ENCODE results near the gene PCED1A.

Gene PCED1A

DNA sequence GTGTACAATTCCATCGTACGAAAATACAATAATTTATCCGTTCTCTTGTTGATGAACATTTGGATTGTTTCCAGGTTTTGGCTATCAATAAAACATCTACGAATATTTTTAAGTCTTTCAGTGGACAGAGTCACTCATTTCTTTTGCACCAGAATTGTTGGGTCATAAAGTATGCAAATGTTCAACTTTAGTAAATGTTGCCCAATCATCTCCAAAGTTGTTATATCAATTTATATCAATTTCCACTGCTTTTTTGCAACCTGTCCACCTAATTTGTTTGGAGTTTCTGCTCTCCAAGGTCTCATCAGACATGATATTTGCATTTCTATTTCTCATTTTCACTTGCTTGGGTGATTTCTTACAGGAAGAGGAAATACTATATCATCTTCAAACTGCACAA, 13.8 kb downstream of the PCED1A start:
- TF ChIP-seq, protein P1, sequence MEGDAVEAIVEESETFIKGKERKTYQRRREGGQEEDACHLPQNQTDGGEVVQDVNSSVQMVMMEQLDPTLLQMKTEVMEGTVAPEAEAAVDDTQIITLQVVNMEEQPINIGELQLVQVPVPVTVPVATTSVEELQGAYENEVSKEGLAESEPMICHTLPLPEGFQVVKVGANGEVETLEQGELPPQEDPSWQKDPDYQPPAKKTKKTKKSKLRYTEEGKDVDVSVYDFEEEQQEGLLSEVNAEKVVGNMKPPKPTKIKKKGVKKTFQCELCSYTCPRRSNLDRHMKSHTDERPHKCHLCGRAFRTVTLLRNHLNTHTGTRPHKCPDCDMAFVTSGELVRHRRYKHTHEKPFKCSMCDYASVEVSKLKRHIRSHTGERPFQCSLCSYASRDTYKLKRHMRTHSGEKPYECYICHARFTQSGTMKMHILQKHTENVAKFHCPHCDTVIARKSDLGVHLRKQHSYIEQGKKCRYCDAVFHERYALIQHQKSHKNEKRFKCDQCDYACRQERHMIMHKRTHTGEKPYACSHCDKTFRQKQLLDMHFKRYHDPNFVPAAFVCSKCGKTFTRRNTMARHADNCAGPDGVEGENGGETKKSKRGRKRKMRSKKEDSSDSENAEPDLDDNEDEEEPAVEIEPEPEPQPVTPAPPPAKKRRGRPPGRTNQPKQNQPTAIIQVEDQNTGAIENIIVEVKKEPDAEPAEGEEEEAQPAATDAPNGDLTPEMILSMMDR (IDR thresholded peaks at IDR 0.05; ENCODE audit: low read depth, low read length), result no peak
- H3K4me3 ChIP-seq (ENCODE audit: low read depth, low read length), result no peak overlapping the region

DNA sequence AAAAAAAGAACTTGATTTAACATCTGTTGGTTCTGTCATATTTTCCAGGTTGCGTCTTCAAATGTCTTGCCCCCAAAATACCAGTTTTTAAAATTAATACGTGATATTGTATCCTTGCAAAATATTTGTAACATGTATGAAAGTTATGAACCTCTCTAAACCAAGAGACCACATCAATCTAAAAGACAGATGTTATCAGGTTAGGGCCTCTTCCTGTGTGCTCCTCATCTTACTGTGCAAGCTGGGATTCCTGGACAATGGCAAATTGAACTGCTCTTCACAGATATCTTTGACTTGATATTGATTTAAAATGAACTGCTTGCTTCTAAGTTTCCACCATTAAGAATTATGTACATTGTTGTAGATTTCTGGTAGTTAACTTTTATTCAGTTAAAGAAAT, 14.7 kb downstream of the PCED1A start:
- no peak overlapping the region for H3K4me3 ChIP-seq (ENCODE audit: low read depth, low read length)
- TF ChIP-seq, protein P1 (IDR thresholded peaks at IDR 0.05; ENCODE audit: low read depth, low read length), result no peak

DNA sequence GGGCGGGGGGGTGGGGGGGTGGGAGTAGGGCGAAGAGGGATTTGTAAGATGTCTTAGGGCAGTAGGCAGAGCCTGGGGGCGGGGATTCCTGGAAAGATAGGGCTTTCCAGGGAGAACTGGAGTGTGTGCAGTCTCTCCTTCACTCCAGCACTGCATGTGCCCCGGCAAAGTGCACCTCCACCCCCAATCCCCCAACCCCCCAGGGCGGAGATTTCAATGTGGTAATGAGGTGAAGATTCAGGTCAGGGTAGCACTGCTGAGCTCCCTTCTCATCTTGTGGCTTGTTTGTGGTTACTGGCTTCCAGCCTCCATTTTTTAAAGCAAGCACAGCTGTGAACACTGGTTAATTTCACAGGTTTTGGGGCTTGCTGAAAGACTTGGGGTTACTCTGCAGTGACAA, 18.4 kb downstream of the PCED1A start:
- TF ChIP-seq, protein P1 (IDR thresholded peaks at IDR 0.05; ENCODE audit: low read depth, low read length), result no peak
- H3K4me3 ChIP-seq (ENCODE audit: low read depth, low read length), result no peak overlapping the region

DNA sequence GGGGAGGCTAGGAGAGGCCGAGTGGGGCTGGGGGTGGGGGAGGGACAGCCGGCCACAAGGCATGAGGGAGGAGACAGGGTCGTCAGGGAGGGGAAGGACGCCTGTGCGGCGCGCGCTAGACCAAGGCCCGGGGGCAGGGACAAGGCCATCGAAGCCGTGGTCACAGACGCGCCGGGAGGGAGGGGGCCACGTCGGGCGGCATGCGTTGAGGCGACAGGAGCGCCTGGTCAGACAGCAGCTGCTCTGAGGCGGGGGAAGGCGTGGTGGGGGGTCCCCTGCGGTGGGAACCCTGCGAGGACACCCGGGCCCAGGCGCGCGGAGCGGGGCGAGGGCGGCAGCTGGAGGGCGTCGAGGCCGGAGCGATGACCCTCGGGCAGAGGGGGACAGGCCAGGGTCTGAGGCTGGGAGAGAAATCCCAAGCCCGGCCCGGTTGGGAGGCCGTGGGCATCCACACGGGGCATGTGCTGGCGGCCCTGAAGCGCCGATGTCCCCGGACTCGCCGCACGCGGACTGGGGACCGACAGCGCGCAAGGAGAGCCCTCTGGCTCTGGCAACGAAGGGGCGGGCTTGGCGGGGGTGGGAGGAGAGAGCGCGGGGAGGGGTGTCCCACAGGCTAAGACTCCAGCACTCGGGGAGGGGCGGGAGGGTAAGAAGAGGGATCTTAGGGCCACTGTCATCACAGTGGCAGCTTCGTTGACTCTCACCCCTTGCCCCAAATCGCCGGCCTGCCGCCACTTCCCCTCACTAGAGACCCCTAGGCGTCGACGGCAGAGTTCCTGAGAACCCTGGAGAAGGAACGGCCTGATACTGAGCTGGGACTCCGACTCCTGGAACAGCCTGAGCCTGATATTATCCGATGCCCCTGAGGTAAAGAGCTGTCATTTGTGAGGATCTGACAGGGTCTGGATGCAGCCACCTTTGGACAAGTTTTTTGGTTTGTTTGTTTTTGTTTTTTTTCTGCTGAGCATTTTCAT, 19.3 kb downstream of the PCED1A start:
- H3K4me3 ChIP-seq (ENCODE audit: low read depth, low read length), result no peak overlapping the region
- TF ChIP-seq, protein P1 (IDR thresholded peaks at IDR 0.05; ENCODE audit: low read depth, low read length), result no peak

DNA sequence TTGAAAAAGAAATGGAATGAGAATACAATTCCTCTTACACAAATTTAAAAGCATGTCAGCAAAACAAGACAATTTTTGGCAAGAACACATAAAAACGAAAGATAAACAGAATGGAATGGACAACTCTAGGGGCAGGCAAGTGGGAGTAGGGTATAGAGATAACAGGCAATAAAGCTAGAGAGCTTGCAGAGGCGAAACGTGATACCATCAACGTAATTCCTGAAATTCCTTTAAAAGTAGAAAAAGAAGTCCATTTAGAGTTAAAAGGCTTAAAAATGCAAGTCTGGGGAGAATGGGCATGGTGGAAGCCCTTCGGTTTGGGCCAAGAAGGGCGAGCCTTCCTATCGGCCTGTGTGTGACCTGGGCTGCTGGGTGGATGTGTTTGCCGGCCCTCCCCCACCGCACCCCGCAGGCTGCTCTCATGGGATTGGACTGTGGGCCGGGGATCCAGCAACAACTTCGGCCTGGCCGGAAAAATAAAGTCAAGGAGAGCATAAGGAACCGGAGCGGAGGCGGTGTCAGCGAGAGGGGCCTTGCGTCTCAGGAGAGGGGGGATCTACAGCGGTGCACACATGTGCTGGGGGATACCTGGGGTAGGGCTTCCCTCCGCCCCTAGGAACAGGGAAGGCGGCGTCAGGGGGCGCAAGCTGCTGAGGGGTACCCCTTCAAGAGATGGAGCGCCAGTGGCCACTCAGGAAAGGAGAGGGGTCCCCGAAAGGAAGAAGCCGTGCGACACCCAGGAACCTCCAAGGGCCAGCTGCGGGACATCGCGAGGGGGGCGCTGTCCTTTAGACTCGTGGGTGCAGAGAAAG, 20.2 kb downstream of the PCED1A start:
- no peak overlapping the region for H3K4me3 ChIP-seq (ENCODE audit: low read depth, low read length)
- TF ChIP-seq, protein P1 (IDR thresholded peaks at IDR 0.05; ENCODE audit: low read depth, low read length), result no peak

DNA sequence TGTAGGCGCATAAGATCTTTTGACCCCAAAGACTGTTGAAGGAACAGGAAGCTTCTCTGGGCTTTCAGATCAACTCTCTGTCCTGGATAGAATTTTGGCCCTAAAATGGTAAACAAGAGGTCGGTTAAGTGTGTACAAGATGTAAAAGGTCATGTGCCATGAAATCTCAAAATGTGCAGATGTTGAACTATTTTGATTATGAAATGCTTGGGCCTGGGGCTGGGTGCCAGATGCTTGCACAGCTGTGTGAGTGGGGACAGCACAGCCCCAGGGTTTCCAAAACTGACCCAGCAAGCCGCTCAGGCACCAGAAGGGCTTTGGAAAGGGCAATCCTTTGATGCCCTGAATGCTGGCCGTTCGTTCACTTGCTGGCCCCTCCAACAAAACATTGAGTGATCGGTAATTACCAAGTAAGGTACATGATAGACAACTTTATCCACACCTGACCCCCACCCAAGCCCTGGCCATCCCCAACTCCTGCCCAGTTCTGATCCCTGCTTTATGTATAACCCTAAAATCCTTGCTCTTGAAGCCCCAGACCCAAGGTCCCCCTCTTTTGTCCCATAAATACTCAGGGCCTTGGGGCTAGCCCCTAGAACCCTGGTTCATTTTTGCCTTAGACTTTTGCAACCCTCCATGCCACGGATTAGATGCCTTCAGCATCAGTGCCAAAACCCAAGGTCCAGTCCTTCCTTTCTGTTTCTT, 22.4 kb downstream of the PCED1A start:
- H3K4me3 ChIP-seq (ENCODE audit: low read depth, low read length), result no peak overlapping the region
- TF ChIP-seq, protein P1 (IDR thresholded peaks at IDR 0.05; ENCODE audit: low read depth, low read length), result no peak
